Measurements from ENCODE around the gene GIGYF2.

The GIGYF2 gene

GRCh38 chr2:232750135-232750671 lies 53.1 kb downstream of the GIGYF2 start:
- no peak for DNase-seq (ENCODE audit: low spot score)

- no peak for DNase-seq (ENCODE audit: low spot score)
Measured at GRCh38 chr2:232757905-232758304, 60.8 kb downstream of the GIGYF2 start.

GRCh38 chr2:232761301-232761907 lies 64.3 kb downstream of the GIGYF2 start:
- no peak for DNase-seq (ENCODE audit: low spot score)

- no peak for DNase-seq (ENCODE audit: low spot score)
Measured at GRCh38 chr2:232767866-232768265, 70.7 kb downstream of the GIGYF2 start.

GRCh38 chr2:232770207-232770606 lies 73.1 kb downstream of the GIGYF2 start:
- no peak for DNase-seq (ENCODE audit: low spot score)

GRCh38 chr2:232771870-232772269 lies 74.7 kb downstream of the GIGYF2 start:
- no peak for DNase-seq (ENCODE audit: low spot score)

- DNase-seq (ENCODE audit: low spot score) = no peak
Measured at GRCh38 chr2:232772531-232772930, 75.4 kb downstream of the GIGYF2 start.

GRCh38 chr2:232773815-232774214 lies 76.7 kb downstream of the GIGYF2 start:
- DNase-seq (ENCODE audit: low spot score) = no peak

GRCh38 chr2:232776435-232776834 lies 79.3 kb downstream of the GIGYF2 start, which contains the start of gene KCNJ13:
Gene KCNJ13, minus strand, starts transcription at chr2:232776565. Its CDS starts 5,203 bp downstream, at chr2:232771362.
- DNase-seq (ENCODE audit: low spot score) = peak; percentile 7

- DNase-seq (ENCODE audit: low spot score) = no peak
Measured at GRCh38 chr2:232777276-232777675, 80.1 kb downstream of the GIGYF2 start.

- no peak for DNase-seq (ENCODE audit: low spot score)
Measured at GRCh38 chr2:232779465-232779864, 82.3 kb downstream of the GIGYF2 start.

- DNase-seq (ENCODE audit: low spot score) = no peak
Measured at GRCh38 chr2:232779934-232780333, 82.8 kb downstream of the GIGYF2 start.

- peak; percentile 40 for DNase-seq (ENCODE audit: low spot score)
Measured at GRCh38 chr2:232781765-232782164, 84.6 kb downstream of the GIGYF2 start.

GRCh38 chr2:232783278-232783677 lies 86.1 kb downstream of the GIGYF2 start:
- no peak for DNase-seq (ENCODE audit: low spot score)

- no peak for DNase-seq (ENCODE audit: low spot score)
Measured at GRCh38 chr2:232787806-232788205, 90.7 kb downstream of the GIGYF2 start.

GRCh38 chr2:232789082-232789481 lies 92.0 kb downstream of the GIGYF2 start:
- no peak for DNase-seq (ENCODE audit: low spot score)

GRCh38 chr2:232791518-232791917 lies 94.4 kb downstream of the GIGYF2 start:
- no peak for DNase-seq (ENCODE audit: low spot score)

GRCh38 chr2:232793271-232793670 lies 96.1 kb downstream of the GIGYF2 start:
- no peak for DNase-seq (ENCODE audit: low spot score)

GRCh38 chr2:232794981-232795380 lies 97.8 kb downstream of the GIGYF2 start:
- no peak for DNase-seq (ENCODE audit: low spot score)

- DNase-seq (ENCODE audit: low spot score) = peak; percentile 41
Measured at GRCh38 chr2:232795920-232796319, 98.8 kb downstream of the GIGYF2 start.

GRCh38 chr2:232798187-232798586 lies 101.1 kb downstream of the GIGYF2 start:
- DNase-seq (ENCODE audit: low spot score) = no peak

GRCh38 chr2:232800166-232800565 lies 103.0 kb downstream of the GIGYF2 start:
- no peak for DNase-seq (ENCODE audit: low spot score)

GRCh38 chr2:232802091-232802490 lies 105.0 kb downstream of the GIGYF2 start:
- DNase-seq (ENCODE audit: low spot score) = no peak

Measured in GM03348 (cell line).